ENCODE measurements around the gene ADAM17. TPM values are rescaled to one million over a fixed set of nuclear protein-coding genes. Genes with fewer than 3 reads are reported as not detected.

ADAM17 gene
- polyA plus RNA-seq, 1 experiment, result 11.1 TPM

GRCh38 chr2:9443526-9443925 lies 112.1 kb downstream of the ADAM17 start:
- ChIA-PET POLR2A (no interaction called here), CTCF (interaction anchor here (1.6 kb wide), 1 partner anchor 21 kb away, joined by 4 read pairs; no protein-coding TSS in a partner anchor)
- Histone ChIP-seq H3K4me3 (ENCODE audit: low read depth, low read length) (no peak overlapping the region), H3K36me3 (ENCODE audit: control insufficient read depth, insufficient read depth, low read length) (peaks cover 8% of the 10 kb centered on the region), H3K27me3 (ENCODE audit: control insufficient read depth, insufficient read depth, low read length) (no peaks in the 10 kb centered on the region)
- DNase-seq (ENCODE audit: low read depth), result no peak
- TF ChIP-seq, protein P1, sequence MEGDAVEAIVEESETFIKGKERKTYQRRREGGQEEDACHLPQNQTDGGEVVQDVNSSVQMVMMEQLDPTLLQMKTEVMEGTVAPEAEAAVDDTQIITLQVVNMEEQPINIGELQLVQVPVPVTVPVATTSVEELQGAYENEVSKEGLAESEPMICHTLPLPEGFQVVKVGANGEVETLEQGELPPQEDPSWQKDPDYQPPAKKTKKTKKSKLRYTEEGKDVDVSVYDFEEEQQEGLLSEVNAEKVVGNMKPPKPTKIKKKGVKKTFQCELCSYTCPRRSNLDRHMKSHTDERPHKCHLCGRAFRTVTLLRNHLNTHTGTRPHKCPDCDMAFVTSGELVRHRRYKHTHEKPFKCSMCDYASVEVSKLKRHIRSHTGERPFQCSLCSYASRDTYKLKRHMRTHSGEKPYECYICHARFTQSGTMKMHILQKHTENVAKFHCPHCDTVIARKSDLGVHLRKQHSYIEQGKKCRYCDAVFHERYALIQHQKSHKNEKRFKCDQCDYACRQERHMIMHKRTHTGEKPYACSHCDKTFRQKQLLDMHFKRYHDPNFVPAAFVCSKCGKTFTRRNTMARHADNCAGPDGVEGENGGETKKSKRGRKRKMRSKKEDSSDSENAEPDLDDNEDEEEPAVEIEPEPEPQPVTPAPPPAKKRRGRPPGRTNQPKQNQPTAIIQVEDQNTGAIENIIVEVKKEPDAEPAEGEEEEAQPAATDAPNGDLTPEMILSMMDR (IDR thresholded peaks at IDR 0.05; ENCODE audit: insufficient read depth, low read depth, low read length), result no peak

GRCh38 chr2:9441556-9441955 lies 114.1 kb downstream of the ADAM17 start:
- ChIA-PET POLR2A (no interaction called here), CTCF (no interaction called here)
- no peak for DNase-seq (ENCODE audit: low read depth)
- Histone ChIP-seq H3K27me3 (ENCODE audit: control insufficient read depth, insufficient read depth, low read length) (no peaks in the 10 kb centered on the region), H3K36me3 (ENCODE audit: control insufficient read depth, insufficient read depth, low read length) (peaks cover 12% of the 10 kb centered on the region), H3K4me3 (ENCODE audit: low read depth, low read length) (no peak overlapping the region)
- TF ChIP-seq, protein P1 (IDR thresholded peaks at IDR 0.05; ENCODE audit: insufficient read depth, low read depth, low read length), result no peak

DNA sequence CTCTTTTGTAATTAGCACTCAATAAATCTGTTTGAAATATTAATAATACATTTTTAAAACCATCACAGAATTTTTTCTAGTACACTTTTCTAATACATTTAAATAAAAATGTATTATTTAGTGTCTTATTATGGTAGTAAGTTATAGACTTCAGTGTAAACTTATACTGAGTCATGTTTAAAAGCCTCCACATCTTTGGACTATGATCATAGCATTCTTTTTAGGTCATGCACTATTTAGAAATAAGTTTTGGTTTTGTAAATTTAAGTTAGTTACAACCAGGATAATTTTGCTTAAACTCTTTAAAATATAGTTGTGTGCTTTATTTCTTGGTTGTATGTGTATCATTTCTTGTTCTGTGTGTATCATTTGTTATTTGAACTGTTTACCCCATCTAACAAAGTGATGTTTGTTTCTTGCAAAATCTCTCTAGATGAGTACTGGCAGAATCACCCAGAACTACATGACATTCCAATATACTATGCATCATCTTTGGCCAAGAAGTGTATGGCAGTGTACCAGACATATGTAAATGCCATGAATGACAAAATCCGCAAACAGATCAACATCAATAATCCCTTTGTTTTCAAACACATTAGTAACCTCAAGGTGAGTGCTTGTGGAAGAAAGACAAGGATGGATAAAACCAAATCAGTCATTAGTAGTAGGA lies 115.4 kb downstream of the ADAM17 start:
- Histone ChIP-seq H3K36me3 (ENCODE audit: control insufficient read depth, insufficient read depth, low read length) (peaks cover 9% of the 10 kb centered on the region), H3K4me3 (ENCODE audit: low read depth, low read length) (no peak overlapping the region), H3K27me3 (ENCODE audit: control insufficient read depth, insufficient read depth, low read length) (no peaks in the 10 kb centered on the region)
- TF ChIP-seq, protein P1 (IDR thresholded peaks at IDR 0.05; ENCODE audit: insufficient read depth, low read depth, low read length), result no peak
- CTCF ChIA-PET, result no interaction called here
- POLR2A ChIA-PET, result no interaction called here
- no peak for DNase-seq (ENCODE audit: low read depth)

DNA sequence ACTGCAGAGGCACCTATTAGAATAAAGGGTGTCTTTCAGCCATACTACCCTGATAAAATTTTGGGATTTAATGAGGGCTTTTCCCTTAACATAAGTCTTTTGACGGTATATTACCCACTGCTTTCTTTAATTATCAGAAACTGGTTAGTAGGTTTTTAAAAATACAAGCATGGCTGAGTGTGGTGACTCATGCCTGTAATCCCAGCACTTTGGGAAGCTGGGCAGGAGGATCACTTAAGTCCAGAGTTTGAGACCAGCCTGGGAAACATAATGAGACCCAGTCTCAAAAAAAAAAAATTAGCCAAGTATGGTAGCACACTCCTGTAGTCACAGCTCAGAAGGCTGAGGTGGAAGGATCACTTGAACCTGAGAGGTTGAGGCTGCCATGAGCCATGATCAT lies 116.1 kb downstream of the ADAM17 start:
- TF ChIP-seq, protein P1 (IDR thresholded peaks at IDR 0.05; ENCODE audit: insufficient read depth, low read depth, low read length), result no peak
- no peak overlapping the region for H3K4me3 ChIP-seq (ENCODE audit: low read depth, low read length)
- H3K27me3 ChIP-seq (ENCODE audit: control insufficient read depth, insufficient read depth, low read length), result no peaks in the 10 kb centered on the region
- DNase-seq (ENCODE audit: low read depth), result no peak
- ChIA-PET CTCF (no interaction called here), POLR2A (no interaction called here)
- peaks cover 9% of the 10 kb centered on the region for H3K36me3 ChIP-seq (ENCODE audit: control insufficient read depth, insufficient read depth, low read length)

Other genes starting within 250 kb of the ADAM17 start
- gene ITGB1BP1, start 132.3 kb downstream of the ADAM17 start, polyA plus RNA-seq (2011; rRNA removed), result 50.7 and 88.9 TPM in 2 replicates
- gene CPSF3, start 132.2 kb downstream of the ADAM17 start, polyA plus RNA-seq (2011; rRNA removed), result 12.5 and 31.5 TPM in 2 replicates
- 92.2 and 120 TPM in 2 replicates for gene IAH1, start 81.3 kb downstream of the ADAM17 start, polyA plus RNA-seq (2011; rRNA removed)
- 235 and 305 TPM in 2 replicates for gene YWHAQ, start 75.2 kb upstream of the ADAM17 start, polyA plus RNA-seq (2011; rRNA removed)

Measured in BJ (cell line).